ENCODE measurements around the gene CTDSPL. TPM values are rescaled to one million over a fixed set of nuclear protein-coding genes. Genes with fewer than 3 reads are reported as not detected.

Gene CTDSPL
- total RNA-seq, 3 donors from 2014 or later (not counting 1 experiment from before 2014, with no cell fraction given), result 0.50 to 3.4 (median 1.8) TPM

- Mint-ChIP-seq H3K4me3 (no peak overlapping the region), H3K27ac (no peak overlapping the region), H3K27me3 (ENCODE audit: low read depth in 2 of 2) (no peaks in the 10 kb centered on the region), H3K36me3 (no peaks in the 10 kb centered on the region), H3K9me3 (no peaks in the 10 kb centered on the region), H3K4me1 (no peaks in the 10 kb centered on the region)
- no peak for DNase-seq
- intact Hi-C loops (cut with micrococcal nuclease), result no loop called here
- Histone ChIP-seq H3K9me3 (ENCODE audit: control insufficient read depth, insufficient read depth, low read length) (no peaks in the 10 kb centered on the region), H3K4me1 (ENCODE audit: control insufficient read depth, insufficient read depth, low read length) (no peaks in the 10 kb centered on the region), H3K36me3 (ENCODE audit: control insufficient read depth, insufficient read depth, low read length) (no peaks in the 10 kb centered on the region), H3K4me3 (ENCODE audit: low read length) (no peak overlapping the region), H3K27ac (ENCODE audit: low read length) (no peak overlapping the region), H3K27me3 (ENCODE audit: control insufficient read depth, insufficient read depth, low read length) (no peaks in the 10 kb centered on the region)
- ATAC-seq, result no peak
- TF ChIP-seq, protein P1, sequence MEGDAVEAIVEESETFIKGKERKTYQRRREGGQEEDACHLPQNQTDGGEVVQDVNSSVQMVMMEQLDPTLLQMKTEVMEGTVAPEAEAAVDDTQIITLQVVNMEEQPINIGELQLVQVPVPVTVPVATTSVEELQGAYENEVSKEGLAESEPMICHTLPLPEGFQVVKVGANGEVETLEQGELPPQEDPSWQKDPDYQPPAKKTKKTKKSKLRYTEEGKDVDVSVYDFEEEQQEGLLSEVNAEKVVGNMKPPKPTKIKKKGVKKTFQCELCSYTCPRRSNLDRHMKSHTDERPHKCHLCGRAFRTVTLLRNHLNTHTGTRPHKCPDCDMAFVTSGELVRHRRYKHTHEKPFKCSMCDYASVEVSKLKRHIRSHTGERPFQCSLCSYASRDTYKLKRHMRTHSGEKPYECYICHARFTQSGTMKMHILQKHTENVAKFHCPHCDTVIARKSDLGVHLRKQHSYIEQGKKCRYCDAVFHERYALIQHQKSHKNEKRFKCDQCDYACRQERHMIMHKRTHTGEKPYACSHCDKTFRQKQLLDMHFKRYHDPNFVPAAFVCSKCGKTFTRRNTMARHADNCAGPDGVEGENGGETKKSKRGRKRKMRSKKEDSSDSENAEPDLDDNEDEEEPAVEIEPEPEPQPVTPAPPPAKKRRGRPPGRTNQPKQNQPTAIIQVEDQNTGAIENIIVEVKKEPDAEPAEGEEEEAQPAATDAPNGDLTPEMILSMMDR (IDR thresholded peaks at IDR 0.05), result no peak
- 75% methylated on average over 8 of the region's 8 CpGs for WGBS (ENCODE audit: insufficient coverage)
Measured at GRCh38 chr3:37945807-37946530, 84.3 kb downstream of the CTDSPL start.

DNA sequence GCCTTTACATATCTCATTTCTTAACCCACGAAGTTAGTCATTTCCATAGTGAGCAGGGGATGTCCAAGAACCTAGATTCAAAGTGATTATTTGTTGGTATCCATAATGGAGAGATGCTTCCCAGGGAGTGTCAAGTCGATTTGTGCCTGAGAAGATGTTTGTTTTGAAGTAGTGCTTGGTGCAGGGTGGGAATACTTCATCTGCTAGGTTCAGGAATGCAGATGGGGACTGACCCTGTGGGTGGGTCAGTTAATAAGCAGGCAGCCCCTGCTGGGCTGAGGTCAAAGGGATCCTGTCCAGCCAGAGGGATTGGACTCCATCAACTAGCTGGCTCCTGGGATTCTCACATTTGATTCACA, 84.8 kb downstream of the CTDSPL start:
- Mint-ChIP-seq H3K9me3 (no peaks in the 10 kb centered on the region), H3K27ac (no peak overlapping the region), H3K4me1 (no peaks in the 10 kb centered on the region), H3K36me3 (no peaks in the 10 kb centered on the region), H3K27me3 (ENCODE audit: low read depth in 2 of 2) (no peaks in the 10 kb centered on the region), H3K4me3 (no peak overlapping the region)
- ATAC-seq (no peak), DNase-seq (no peak)
- Histone ChIP-seq H3K4me1 (ENCODE audit: control insufficient read depth, insufficient read depth, low read length) (no peaks in the 10 kb centered on the region), H3K27me3 (ENCODE audit: control insufficient read depth, insufficient read depth, low read length) (no peaks in the 10 kb centered on the region), H3K36me3 (ENCODE audit: control insufficient read depth, insufficient read depth, low read length) (no peaks in the 10 kb centered on the region), H3K9me3 (ENCODE audit: control insufficient read depth, insufficient read depth, low read length) (no peaks in the 10 kb centered on the region), H3K4me3 (ENCODE audit: low read length) (no peak overlapping the region), H3K27ac (ENCODE audit: low read length) (no peak overlapping the region)
- intact Hi-C loops (cut with micrococcal nuclease), result no loop called here
- TF ChIP-seq, protein P1 (IDR thresholded peaks at IDR 0.05), result no peak
- 77% methylated on average over 1 of the region's 2 CpGs for WGBS (ENCODE audit: insufficient coverage)

DNA sequence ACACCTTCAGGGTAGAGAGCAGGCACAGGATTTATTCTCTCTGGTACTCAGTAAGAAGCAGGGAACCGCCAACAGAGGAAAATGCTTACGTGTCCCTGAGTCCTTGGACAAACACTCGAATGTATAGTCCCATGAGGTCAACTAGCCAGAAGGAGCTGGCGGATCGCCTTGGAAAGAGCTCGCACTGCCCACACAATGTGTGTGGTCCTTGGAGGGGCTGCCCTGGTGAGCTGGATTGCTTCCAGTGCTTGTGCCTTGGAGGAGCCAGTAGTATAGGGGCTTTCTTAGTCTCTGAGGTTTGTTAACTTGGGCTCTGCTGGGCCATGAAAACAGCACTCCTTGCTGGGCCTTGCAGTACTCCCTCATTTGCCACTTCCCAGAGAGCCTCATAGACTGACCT, 88.2 kb downstream of the CTDSPL start:
- DNase-seq (no peak), ATAC-seq (no peak)
- TF ChIP-seq, protein P1 (IDR thresholded peaks at IDR 0.05), result no peak
- 92% methylated on average over 6 of the region's 6 CpGs for WGBS (ENCODE audit: insufficient coverage)
- no peak overlapping the region for H3K4me3 ChIP-seq (ENCODE audit: low read length)
- Mint-ChIP-seq H3K36me3 (no peaks in the 10 kb centered on the region), H3K4me1 (no peaks in the 10 kb centered on the region), H3K27me3 (ENCODE audit: low read depth in 2 of 2) (no peaks in the 10 kb centered on the region), H3K4me3 (no peak overlapping the region), H3K27ac (no peak overlapping the region), H3K9me3 (no peaks in the 10 kb centered on the region)
- intact Hi-C loops (cut with micrococcal nuclease), result no loop called here
- H3K36me3 ChIP-seq (ENCODE audit: control insufficient read depth, insufficient read depth, low read length), result no peaks in the 10 kb centered on the region
- no peak overlapping the region for H3K27ac ChIP-seq (ENCODE audit: low read length)
- no peaks in the 10 kb centered on the region for H3K9me3 ChIP-seq (ENCODE audit: control insufficient read depth, insufficient read depth, low read length)
- H3K4me1 ChIP-seq (ENCODE audit: control insufficient read depth, insufficient read depth, low read length), result no peaks in the 10 kb centered on the region
- no peaks in the 10 kb centered on the region for H3K27me3 ChIP-seq (ENCODE audit: control insufficient read depth, insufficient read depth, low read length)

GRCh38 chr3:37952564-37952963, 90.9 kb downstream of the CTDSPL start:
- H3K4me1 ChIP-seq (ENCODE audit: control insufficient read depth, insufficient read depth, low read length), result no peaks in the 10 kb centered on the region
- no peaks in the 10 kb centered on the region for H3K36me3 ChIP-seq (ENCODE audit: control insufficient read depth, insufficient read depth, low read length)
- no peak overlapping the region for H3K27ac ChIP-seq (ENCODE audit: low read length)
- WGBS (ENCODE audit: insufficient coverage), result no CpG with 5 or more reads among the region's 1 CpG
- intact Hi-C loops (cut with micrococcal nuclease), result no loop called here
- TF ChIP-seq, protein P1 (IDR thresholded peaks at IDR 0.05), result no peak
- Mint-ChIP-seq H3K27ac (no peak overlapping the region), H3K4me3 (no peak overlapping the region), H3K9me3 (no peaks in the 10 kb centered on the region), H3K4me1 (peaks cover 0 to 6% of the 10 kb centered on the region in 2 donors), H3K36me3 (no peaks in the 10 kb centered on the region), H3K27me3 (ENCODE audit: low read depth in 2 of 2) (no peaks in the 10 kb centered on the region)
- H3K4me3 ChIP-seq (ENCODE audit: low read length), result no peak overlapping the region
- H3K9me3 ChIP-seq (ENCODE audit: control insufficient read depth, insufficient read depth, low read length), result no peaks in the 10 kb centered on the region
- no peaks in the 10 kb centered on the region for H3K27me3 ChIP-seq (ENCODE audit: control insufficient read depth, insufficient read depth, low read length)
- DNase-seq (no peak), ATAC-seq (no peak)
